IMR-90 (cell line): ENCODE results near the gene NEAT1. TPM values are rescaled to one million over a fixed set of nuclear protein-coding genes. Genes with fewer than 3 reads are reported as not detected.

Experiments used
- ATAC-seq: fragments of 200-7000 bp; cut with Tn5 transposase; 2 replicates; pipeline ENCODE4 v1.9.1; 2020; ENCODE audit warnings: low read depth, mild to moderate bottlenecking, moderate library complexity
- BruUV-seq: library from RNA; stranded (reverse); fragments of 400-500 nt; replicated peaks from 2 replicates; lab custom pipeline; 2021; lab: Mats Ljungman, UMichigan
- CTCF ChIA-PET: fragments of 300-600 bp; formaldehyde crosslinking; extraction: SDS; loops from one replicate; lab custom pipeline; 2021; ENCODE audit warnings: antibody characterized with exemption; lab: Yijun Ruan, JAX
- POLR2A ChIA-PET: fragments of 300-600 bp; sonication (Branson Sonifier 250); formaldehyde crosslinking; loops from one replicate; lab custom pipeline; 2022; ENCODE audit warnings: antibody characterized with exemption; ENCODE audit not compliant: unreplicated experiment; lab: Charles Lee
- DNase-seq: peaks from one replicate; pipeline ENCODE4 v3.0.0; 2013
- H2AFZ ChIP-seq: replicated peaks from 2 replicates; pipeline ENCODE3; 2013; ENCODE audit warnings: low read length, mild to moderate bottlenecking; ENCODE audit not compliant: poor library complexity
- H2AK5ac ChIP-seq: 2 replicates; pipeline ENCODE4 v1.6.1; 2013; ENCODE audit warnings: low read depth, low read length, inconsistent platforms
- H2AK9ac ChIP-seq: replicated peaks from 2 replicates; pipeline ENCODE3; 2013; ENCODE audit warnings: mild to moderate bottlenecking, low read depth, low read length, moderate library complexity; ENCODE audit not compliant: poor library complexity
- H2BK120ac ChIP-seq: 2 replicates; pipeline ENCODE4 v1.6.1; 2013; ENCODE audit warnings: low read depth, low read length, inconsistent platforms
- H2BK15ac ChIP-seq: 3 replicates; pipeline ENCODE4 v1.6.1; 2013; ENCODE audit warnings: low read depth, low read length, inconsistent platforms
- H2BK20ac ChIP-seq: 2 replicates; pipeline ENCODE4 v1.6.1; 2013; ENCODE audit warnings: low read depth, mild to moderate bottlenecking, inconsistent platforms, low read length, moderate library complexity
- H2BK5ac ChIP-seq: 2 replicates; pipeline ENCODE4 v1.6.1; 2013; ENCODE audit warnings: mild to moderate bottlenecking, low read depth, low read length, inconsistent platforms; ENCODE audit not compliant: poor library complexity, severe bottlenecking
- H3K14ac ChIP-seq: replicated peaks from 2 replicates; pipeline ENCODE4 v1.6.1; 2013; ENCODE audit warnings: low read depth, low read length, inconsistent platforms
- H3K18ac ChIP-seq: 2 replicates; pipeline ENCODE4 v1.6.1; 2013; ENCODE audit warnings: low read depth, low read length, control low read depth
- H3K23ac ChIP-seq: 2 replicates; pipeline ENCODE4 v1.6.1; 2013; ENCODE audit warnings: low read depth, low read length, inconsistent platforms
- H3K27ac ChIP-seq: 2 replicates; pipeline ENCODE4 v1.5.1; 2013; ENCODE audit warnings: mild to moderate bottlenecking, control low read depth, low read length; ENCODE audit not compliant: insufficient read depth
- H3K27me3 ChIP-seq: 2 replicates; pipeline ENCODE4 v1.6.1; 2013; ENCODE audit warnings: low read length; ENCODE audit not compliant: control insufficient read depth, insufficient read depth
- H3K36me3 ChIP-seq: 2 replicates; pipeline ENCODE4 v1.6.1; 2013; ENCODE audit warnings: low read length, mixed read lengths; ENCODE audit not compliant: control insufficient read depth, insufficient read depth
- H3K4ac ChIP-seq: 2 replicates; pipeline ENCODE4 v1.6.1; 2013; ENCODE audit warnings: low read depth, low read length, inconsistent platforms
- H3K4me1 ChIP-seq: 2 replicates; pipeline ENCODE4 v1.6.1; 2013; ENCODE audit warnings: low read length, mixed read lengths; ENCODE audit not compliant: control insufficient read depth, insufficient read depth
- H3K4me2 ChIP-seq: 2 replicates; pipeline ENCODE4 v1.6.1; 2013; ENCODE audit warnings: low read depth, mild to moderate bottlenecking, control low read depth, low read length, moderate library complexity
- H3K4me3 ChIP-seq: 2 replicates; pipeline ENCODE4 v1.5.1; 2013; ENCODE audit warnings: low read depth, mild to moderate bottlenecking, control low read depth, low read length, moderate library complexity; ENCODE audit not compliant: insufficient read depth
- H3K56ac ChIP-seq: 2 replicates; pipeline ENCODE4 v1.6.1; 2013; ENCODE audit warnings: low read length, inconsistent platforms; ENCODE audit not compliant: insufficient read depth; ENCODE audit errors: extremely low read depth
- H3K79me1 ChIP-seq, 2 experiments: 2 replicates each; pipeline ENCODE4 v1.6.1; 2013; ENCODE audit warnings: low read length in 2 of 2, inconsistent platforms in 1 of 2, low read depth in 1 of 2
- H3K9ac ChIP-seq: 2 replicates; pipeline ENCODE4 v1.6.1; 2013; ENCODE audit warnings: low read depth, low read length, control low read depth
- H3K9me1 ChIP-seq: 2 replicates; pipeline ENCODE4 v1.6.1; 2013; ENCODE audit warnings: low read length, inconsistent platforms; ENCODE audit not compliant: insufficient read depth
- H3K9me3 ChIP-seq: 2 replicates; pipeline ENCODE4 v1.6.1; 2013; ENCODE audit warnings: low read length; ENCODE audit not compliant: control insufficient read depth, insufficient read depth
- H4K20me1 ChIP-seq: 2 replicates; pipeline ENCODE4 v1.6.1; 2013; ENCODE audit warnings: low read length, inconsistent platforms; ENCODE audit not compliant: insufficient read depth
- H4K5ac ChIP-seq: 2 replicates; pipeline ENCODE4 v1.6.1; 2013; ENCODE audit warnings: mild to moderate bottlenecking, low read depth, low read length, control low read depth
- H4K8ac ChIP-seq, 2 experiments: 2 replicates each; pipeline ENCODE4 v1.6.1; 2013; ENCODE audit warnings: low read depth in 2 of 2, low read length in 2 of 2, control low read depth in 1 of 2, inconsistent platforms in 1 of 2
- H4K91ac ChIP-seq: 2 replicates; pipeline ENCODE4 v1.6.1; 2013; ENCODE audit warnings: low read depth, low read length, inconsistent platforms; ENCODE audit not compliant: insufficient read depth
- CHD1 ChIP-seq: IDR thresholded peaks from 2 replicates; pipeline ENCODE4 v1.6.1; 2012; ENCODE audit warnings: low read depth, low read length, improper control_type of control experiment
- MAFK ChIP-seq: IDR thresholded peaks from 2 replicates; pipeline ENCODE4 v1.6.1; 2012; ENCODE audit warnings: low read depth, low read length, improper control_type of control experiment
- MXI1 ChIP-seq: IDR thresholded peaks from 2 replicates; pipeline ENCODE4 v1.6.1; 2012; ENCODE audit warnings: low read depth, mild to moderate bottlenecking, low read length, moderate library complexity, borderline replicate concordance
- NFE2L2 ChIP-seq: fragments of 150-350 bp; IDR thresholded peaks from 2 replicates; pipeline ENCODE4 v1.6.1; 2016; ENCODE audit warnings: low read depth, mild to moderate bottlenecking, low read length
- POLR2A ChIP-seq: IDR thresholded peaks from 2 replicates; pipeline ENCODE4 v1.6.1; 2012; ENCODE audit warnings: mild to moderate bottlenecking, low read depth, low read length
- WGBS, 2 experiments: methylation state at CpG; one replicate each; pipeline versions ENCODE4 v1.1.5 to v1.1.7; 2013; ENCODE audit warnings: missing lambda C conversion rate in 2 of 2; ENCODE audit not compliant: insufficient read length in 1 of 2; ENCODE audit errors: extremely low coverage in 2 of 2; 5-methylcytosine and 5-hydroxymethylcytosine counted together
- dilution Hi-C: fragments of 300-500 bp; cut with HindIII; formaldehyde crosslinking; loops from one replicate; pipeline ENCODE4 v1.14.3; 2018; ENCODE audit warnings: low sequenced_read_pairs; ENCODE audit not compliant: unreplicated experiment
- in situ Hi-C: fragments of 300-500 bp; cut with MboI; formaldehyde crosslinking; loops from 3 replicates; pipeline ENCODE4 v1.14.3; 2019; ENCODE audit warnings: low sequenced_read_pairs, inconsistent platforms, mixed read lengths
- intact Hi-C: fragments of 100-400 bp; cut with micrococcal nuclease; formaldehyde crosslinking; loops from 2 replicates; pipeline ENCODE4 v1.10.0; 2022
- polyA plus RNA-seq, 3 experiments: library from polyadenylated mRNA; depleted of rRNA; stranded (reverse); fragments of >200 nt; gene quantifications; 2 replicates each; pipeline ENCODE4 v1.2.3, GENCODE V29; 2012; ENCODE audit warnings: low replicate concordance in 1 of 3
- total RNA-seq: library from RNA; depleted of rRNA; stranded (reverse); fragments of >200 nt; gene quantifications from 2 replicates; pipeline ENCODE4 v1.2.3, GENCODE V29; 2012
- TF ChIP-seq, protein P1 (sequence below): fragments of 150-350 bp; IDR thresholded peaks from 2 replicates; pipeline ENCODE4 v1.6.1; 2017; ENCODE audit warnings: mild to moderate bottlenecking, antibody characterized with exemption, low read length, low read depth

The NEAT1 gene
- total and polyA plus RNA-seq, 2 of the 4 experiments (the other 2 are of a cell fraction), result 30.1 to 114 TPM

DNA sequence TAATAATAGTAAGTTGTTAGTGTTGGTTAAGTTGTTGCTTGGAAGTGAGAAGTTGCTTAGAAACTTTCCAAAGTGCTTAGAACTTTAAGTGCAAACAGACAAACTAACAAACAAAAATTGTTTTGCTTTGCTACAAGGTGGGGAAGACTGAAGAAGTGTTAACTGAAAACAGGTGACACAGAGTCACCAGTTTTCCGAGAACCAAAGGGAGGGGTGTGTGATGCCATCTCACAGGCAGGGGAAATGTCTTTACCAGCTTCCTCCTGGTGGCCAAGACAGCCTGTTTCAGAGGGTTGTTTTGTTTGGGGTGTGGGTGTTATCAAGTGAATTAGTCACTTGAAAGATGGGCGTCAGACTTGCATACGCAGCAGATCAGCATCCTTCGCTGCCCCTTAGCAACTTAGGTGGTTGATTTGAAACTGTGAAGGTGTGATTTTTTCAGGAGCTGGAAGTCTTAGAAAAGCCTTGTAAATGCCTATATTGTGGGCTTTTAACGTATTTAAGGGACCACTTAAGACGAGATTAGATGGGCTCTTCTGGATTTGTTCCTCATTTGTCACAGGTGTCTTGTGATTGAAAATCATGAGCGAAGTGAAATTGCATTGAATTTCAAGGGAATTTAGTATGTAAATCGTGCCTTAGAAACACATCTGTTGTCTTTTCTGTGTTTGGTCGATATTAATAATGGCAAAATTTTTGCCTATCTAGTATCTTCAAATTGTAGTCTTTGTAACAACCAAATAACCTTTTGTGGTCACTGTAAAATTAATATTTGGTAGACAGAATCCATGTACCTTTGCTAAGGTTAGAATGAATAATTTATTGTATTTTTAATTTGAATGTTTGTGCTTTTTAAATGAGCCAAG, 2.7 kb downstream of the NEAT1 start:
- no peak overlapping the region for H4K5ac ChIP-seq
- peak overlapping the region; percentile 97 for H3K9ac ChIP-seq
- H3K4ac ChIP-seq, result peak overlapping the region; percentile 9; the same call in 1 of the 2 replicates
- peak overlapping the region; percentile 99 for H3K23ac ChIP-seq
- peak overlapping the region; percentile 92 for H3K4me3 ChIP-seq
- no peaks in the 10 kb centered on the region; the same call in 1 of the 2 replicates for H3K9me1 ChIP-seq
- peaks cover 82% of the 10 kb centered on the region for H4K20me1 ChIP-seq
- in situ Hi-C loops (no loop called here), intact Hi-C loops (no loop called here), dilution Hi-C loops (no loop called here)
- no peaks in the 10 kb centered on the region for H3K9me3 ChIP-seq
- peak; percentile 78 for DNase-seq
- H2AK9ac ChIP-seq, result peak overlapping the region; percentile 31
- TF ChIP-seq, protein P1, sequence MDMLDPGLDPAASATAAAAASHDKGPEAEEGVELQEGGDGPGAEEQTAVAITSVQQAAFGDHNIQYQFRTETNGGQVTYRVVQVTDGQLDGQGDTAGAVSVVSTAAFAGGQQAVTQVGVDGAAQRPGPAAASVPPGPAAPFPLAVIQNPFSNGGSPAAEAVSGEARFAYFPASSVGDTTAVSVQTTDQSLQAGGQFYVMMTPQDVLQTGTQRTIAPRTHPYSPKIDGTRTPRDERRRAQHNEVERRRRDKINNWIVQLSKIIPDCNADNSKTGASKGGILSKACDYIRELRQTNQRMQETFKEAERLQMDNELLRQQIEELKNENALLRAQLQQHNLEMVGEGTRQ, result no peak
- TF ChIP-seq NFE2L2 (peak; percentile 21), MAFK (peak; percentile 47; the same call in 1 of the 2 replicates), MXI1 (no peak), POLR2A (peak; percentile 49; the same call in 1 of the 2 replicates), CHD1 (peak; percentile 84)
- H2AFZ ChIP-seq, result no peak overlapping the region
- peaks cover 41% of the 10 kb centered on the region for H3K36me3 ChIP-seq
- peak overlapping the region; percentile 35 for H3K18ac ChIP-seq
- peaks cover 2% of the 10 kb centered on the region for H3K4me1 ChIP-seq
- H3K79me1 ChIP-seq, result peaks cover 0 to 32% of the 10 kb centered on the region in 2 experiments; a peak in 2 of 4 replicates
- H2BK15ac ChIP-seq, result no peak overlapping the region
- ChIA-PET POLR2A (interaction anchor here (0.5 to 6.3 kb wide), 6 partner anchors 53 to 83 kb away, joined by 3 to 125 read pairs (median 39); partner anchors contain the start of gene MALAT1), CTCF (no interaction called here)
- peak overlapping the region in 1 of 2 experiments; percentile 25; a peak in 1 of 4 replicates for H4K8ac ChIP-seq
- peak overlapping the region; percentile 95 for H3K14ac ChIP-seq
- no peak overlapping the region for H2AK5ac ChIP-seq
- H3K56ac ChIP-seq, result peak overlapping the region; percentile 85
- no peak overlapping the region for H2BK20ac ChIP-seq
- H3K4me2 ChIP-seq, result peak overlapping the region; percentile 80
- no peaks in the 10 kb centered on the region for H3K27me3 ChIP-seq
- TSS peak; percentile 3 for BruUV-seq
- H3K27ac ChIP-seq, result peak overlapping the region; percentile 97
- no peak overlapping the region for H2BK120ac ChIP-seq
- 6% methylated on average over 6 of the region's 9 CpGs; no CpG with 5 or more reads in 1 of the 2 experiments for WGBS, 2 experiments
- ATAC-seq, result no peak
- H2BK5ac ChIP-seq, result peak overlapping the region; percentile 42
- H4K91ac ChIP-seq, result 0 out of 2 replicates have a peak overlapping the region, but pooled peaks have one; percentile 14
